Endothelial cell (in vitro differentiated cells): ENCODE results near the gene TMEM176B. TPM values are rescaled to one million over a fixed set of nuclear protein-coding genes. Genes with fewer than 3 reads are reported as not detected.

Experiments used
- DNase-seq: peaks from one replicate; pipeline ENCODE4 v3.0.0; 2021; ENCODE audit warnings: low spot score
- H3K27ac Mint-ChIP-seq: one replicate; pipeline ENCODE4 v1.8.0; 2021; ENCODE audit warnings: mixed read lengths, inconsistent platforms; ENCODE audit not compliant: unreplicated experiment
- H3K27me3 Mint-ChIP-seq: one replicate; pipeline ENCODE4 v1.8.0; 2021; ENCODE audit warnings: mild to moderate bottlenecking, moderate library complexity, mixed read lengths, inconsistent platforms; ENCODE audit not compliant: unreplicated experiment
- H3K36me3 Mint-ChIP-seq: one replicate; pipeline ENCODE4 v1.8.0; 2021; ENCODE audit warnings: mild to moderate bottlenecking, low read depth, mixed read lengths, inconsistent platforms; ENCODE audit not compliant: unreplicated experiment
- H3K4me1 Mint-ChIP-seq: one replicate; pipeline ENCODE4 v1.8.0; 2021; ENCODE audit warnings: mild to moderate bottlenecking, mixed read lengths, inconsistent platforms; ENCODE audit not compliant: unreplicated experiment
- H3K4me3 Mint-ChIP-seq: one replicate; pipeline ENCODE4 v1.8.0; 2021; ENCODE audit warnings: mild to moderate bottlenecking, mixed read lengths, inconsistent platforms; ENCODE audit not compliant: unreplicated experiment
- H3K9me3 Mint-ChIP-seq: one replicate; pipeline ENCODE4 v1.8.0; 2021; ENCODE audit warnings: mixed read lengths, inconsistent platforms; ENCODE audit not compliant: unreplicated experiment
- CTCF ChIP-seq: fragments of 200-600 bp; sonication (generic); IDR thresholded peaks from one replicate; pipeline ENCODE4 v1.5.0; 2021; ENCODE audit warnings: antibody characterized with exemption; ENCODE audit not compliant: unreplicated experiment
- total RNA-seq: library from RNA; stranded (reverse); fragmentation: NEBNext Ultra II Directional; extraction: Animal tissue kit (Norgen Biotek cat#: 25700); gene quantifications from one replicate; pipeline ENCODE4 v1.2.1, GENCODE V29; 2021; ENCODE audit not compliant: unreplicated experiment

The TMEM176B gene
- total RNA-seq, 1 donor from 2014 or later, result 1.4 TPM

DNA sequence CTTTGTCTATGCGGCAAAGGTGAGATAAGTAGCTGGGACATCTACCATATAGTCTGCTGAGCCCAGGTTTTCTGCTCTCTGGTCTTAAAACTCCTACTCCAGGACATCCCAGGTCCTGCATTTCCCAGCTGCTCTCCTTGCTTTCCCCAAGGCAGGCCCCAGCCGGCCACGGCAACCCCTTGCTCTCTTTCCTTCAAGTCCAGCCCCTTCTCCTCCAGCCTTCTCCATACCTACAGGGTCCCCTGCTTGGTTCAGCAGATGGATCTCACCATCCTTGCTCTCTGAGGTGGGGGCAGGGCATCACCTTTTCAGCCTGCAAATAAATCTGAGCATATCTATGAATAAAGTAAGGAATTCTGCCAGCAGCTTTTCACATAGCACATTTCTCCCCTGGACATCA, 54.3 kb downstream of the TMEM176B start:
- H3K4me1 Mint-ChIP-seq, result peaks cover 51% of the 10 kb centered on the region
- peaks cover 23% of the 10 kb centered on the region for H3K27me3 Mint-ChIP-seq

GRCh38 chr7:150745086-150745485, 55.1 kb downstream of the TMEM176B start:
- Mint-ChIP-seq H3K27me3 (peaks cover 23% of the 10 kb centered on the region), H3K4me1 (peaks cover 59% of the 10 kb centered on the region), H3K4me3 (peak overlapping the region; percentile 86), H3K27ac (no peak overlapping the region), H3K9me3 (peaks cover 4% of the 10 kb centered on the region), H3K36me3 (peaks cover 70% of the 10 kb centered on the region)
- TF ChIP-seq CTCF, result no peak
- DNase-seq, result no peak

More for the DNA sequence above, 54.3 kb downstream of the TMEM176B start:
- DNase-seq, result no peak
- peaks cover 4% of the 10 kb centered on the region for H3K9me3 Mint-ChIP-seq
- H3K27ac Mint-ChIP-seq, result no peak overlapping the region
- H3K4me3 Mint-ChIP-seq, result peak overlapping the region; percentile 67
- peaks cover 62% of the 10 kb centered on the region for H3K36me3 Mint-ChIP-seq
- no peak for TF ChIP-seq CTCF

- DNase-seq, result no peak
- H3K9me3 Mint-ChIP-seq, result peaks cover 4% of the 10 kb centered on the region
- peaks cover 77% of the 10 kb centered on the region for H3K36me3 Mint-ChIP-seq
- no peak for TF ChIP-seq CTCF
- peaks cover 63% of the 10 kb centered on the region for H3K4me1 Mint-ChIP-seq
- H3K4me3 Mint-ChIP-seq, result peak overlapping the region; percentile 62
- H3K27me3 Mint-ChIP-seq, result peaks cover 20% of the 10 kb centered on the region
- no peak overlapping the region for H3K27ac Mint-ChIP-seq
Observed at GRCh38 chr7:150744041-150744656, 56.0 kb downstream of the TMEM176B start.

DNA sequence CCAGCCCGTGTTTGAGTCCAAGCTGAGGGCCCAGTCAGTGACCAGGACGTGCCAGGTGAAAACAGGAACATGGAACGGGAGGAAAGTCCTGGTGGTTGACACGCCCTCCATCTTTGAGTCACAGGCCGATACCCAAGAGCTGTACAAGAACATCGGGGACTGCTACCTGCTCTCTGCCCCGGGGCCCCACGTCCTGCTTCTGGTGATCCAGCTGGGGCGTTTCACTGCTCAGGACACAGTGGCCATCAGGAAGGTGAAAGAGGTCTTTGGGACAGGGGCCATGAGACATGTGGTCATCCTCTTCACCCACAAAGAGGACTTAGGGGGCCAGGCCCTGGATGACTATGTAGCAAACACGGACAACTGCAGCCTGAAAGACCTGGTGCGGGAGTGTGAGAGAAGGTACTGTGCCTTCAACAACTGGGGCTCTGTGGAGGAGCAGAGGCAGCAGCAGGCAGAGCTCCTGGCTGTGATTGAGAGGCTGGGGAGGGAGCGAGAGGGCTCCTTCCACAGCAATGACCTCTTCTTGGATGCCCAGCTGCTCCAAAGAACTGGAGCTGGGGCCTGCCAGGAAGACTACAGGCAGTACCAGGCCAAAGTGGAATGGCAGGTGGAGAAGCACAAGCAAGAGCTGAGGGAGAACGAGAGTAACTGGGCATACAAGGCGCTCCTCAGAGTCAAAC, 57.7 kb downstream of the TMEM176B start:
- TF ChIP-seq CTCF, result no peak
- peaks cover 83% of the 10 kb centered on the region for H3K36me3 Mint-ChIP-seq
- H3K9me3 Mint-ChIP-seq, result peaks cover 4% of the 10 kb centered on the region
- peaks cover 16% of the 10 kb centered on the region for H3K27me3 Mint-ChIP-seq
- H3K4me1 Mint-ChIP-seq, result peaks cover 74% of the 10 kb centered on the region
- DNase-seq, result no peak
- peak overlapping the region; percentile 94 for H3K4me3 Mint-ChIP-seq
- peak overlapping the region; percentile 59 for H3K27ac Mint-ChIP-seq

Other genes with a start within 250 kb of the TMEM176B start
- gene GIMAP4, start 233.0 kb downstream of the TMEM176B start, total RNA-seq, result 6.4 TPM
- 47.7 TPM for gene GIMAP6, start 168.0 kb downstream of the TMEM176B start, total RNA-seq
- 1.9 TPM for gene GIMAP2, start 114.7 kb downstream of the TMEM176B start, total RNA-seq
- 3.6 TPM for gene GIMAP1, start 83.8 kb downstream of the TMEM176B start, total RNA-seq
- 220 TPM for gene GIMAP5, start 62.9 kb downstream of the TMEM176B start, total RNA-seq
- 1.3 TPM for gene TMEM176A, start 405 bp upstream of the TMEM176B start, total RNA-seq
- 0.41 TPM for gene AOC1, start 52.2 kb upstream of the TMEM176B start, total RNA-seq
- 3.4 TPM for gene KCNH2, start 178.0 kb upstream of the TMEM176B start, total RNA-seq
- gene NOS3, start 190.7 kb upstream of the TMEM176B start, total RNA-seq, result 102 TPM
- 0.85 TPM for gene ATG9B, start 224.1 kb upstream of the TMEM176B start, total RNA-seq
- gene ABCB8, start 228.1 kb upstream of the TMEM176B start, total RNA-seq, result 17.4 TPM
- gene ASIC3, start 248.2 kb upstream of the TMEM176B start, total RNA-seq, result 3.4 TPM